ENCODE measurements around the gene PTPRR.
A peak's percentile ranks its signal among the peaks of the same experiment; 100 is the strongest.

Gene PTPRR

GRCh38 chr12:70722584-70723343, 197.8 kb downstream of the PTPRR start:
- no peak for TF ChIP-seq CTCF (IDR thresholded peaks at IDR 0.05; ENCODE audit: insufficient read depth, low read length, poor library complexity, severe bottlenecking)
- H3K36me3 ChIP-seq (ENCODE audit: control insufficient read depth, insufficient read depth, low read length), result no peaks in the 10 kb centered on the region
- H3K4me3 ChIP-seq (replicated peaks; ENCODE audit: low read depth, low read length), result no peak overlapping the region
- DNase-seq (ENCODE audit: extremely low read depth, insufficient read length), result no peak
- no peaks in the 10 kb centered on the region for H3K27me3 ChIP-seq (replicated peaks; ENCODE audit: control insufficient read depth, insufficient read depth, low read length)

- DNase-seq (ENCODE audit: extremely low read depth, insufficient read length), result no peak
- H3K36me3 ChIP-seq (ENCODE audit: control insufficient read depth, insufficient read depth, low read length), result no peaks in the 10 kb centered on the region
Observed at GRCh38 chr12:70721656-70722357, 198.7 kb downstream of the PTPRR start.

GRCh38 chr12:70721216-70721615, 199.3 kb downstream of the PTPRR start:
- DNase-seq (ENCODE audit: extremely low read depth, insufficient read length), result no peak

More at GRCh38 chr12:70721656-70722357, 198.7 kb downstream of the PTPRR start:
- TF ChIP-seq CTCF (IDR thresholded peaks at IDR 0.05; ENCODE audit: insufficient read depth, low read length, poor library complexity, severe bottlenecking), result no peak
- H3K4me3 ChIP-seq (replicated peaks; ENCODE audit: low read depth, low read length), result no peak overlapping the region
- no peaks in the 10 kb centered on the region for H3K27me3 ChIP-seq (replicated peaks; ENCODE audit: control insufficient read depth, insufficient read depth, low read length)

GRCh38 chr12:70719672-70720420, 200.7 kb downstream of the PTPRR start:
- no peak overlapping the region for H3K4me3 ChIP-seq (replicated peaks; ENCODE audit: low read depth, low read length)

More at GRCh38 chr12:70721216-70721615, 199.3 kb downstream of the PTPRR start:
- H3K27me3 ChIP-seq (replicated peaks; ENCODE audit: control insufficient read depth, insufficient read depth, low read length), result no peaks in the 10 kb centered on the region
- no peak for TF ChIP-seq CTCF (IDR thresholded peaks at IDR 0.05; ENCODE audit: insufficient read depth, low read length, poor library complexity, severe bottlenecking)
- no peaks in the 10 kb centered on the region for H3K36me3 ChIP-seq (ENCODE audit: control insufficient read depth, insufficient read depth, low read length)
- no peak overlapping the region for H3K4me3 ChIP-seq (replicated peaks; ENCODE audit: low read depth, low read length)

GRCh38 chr12:70719071-70719470, 201.5 kb downstream of the PTPRR start:
- H3K36me3 ChIP-seq (ENCODE audit: control insufficient read depth, insufficient read depth, low read length), result no peaks in the 10 kb centered on the region
- no peaks in the 10 kb centered on the region for H3K27me3 ChIP-seq (replicated peaks; ENCODE audit: control insufficient read depth, insufficient read depth, low read length)
- no peak for TF ChIP-seq CTCF (IDR thresholded peaks at IDR 0.05; ENCODE audit: insufficient read depth, low read length, poor library complexity, severe bottlenecking)
- no peak for DNase-seq (ENCODE audit: extremely low read depth, insufficient read length)
- no peak overlapping the region for H3K4me3 ChIP-seq (replicated peaks; ENCODE audit: low read depth, low read length)

More at GRCh38 chr12:70719672-70720420, 200.7 kb downstream of the PTPRR start:
- Histone ChIP-seq H3K27me3 (replicated peaks; ENCODE audit: control insufficient read depth, insufficient read depth, low read length) (no peaks in the 10 kb centered on the region), H3K36me3 (ENCODE audit: control insufficient read depth, insufficient read depth, low read length) (no peaks in the 10 kb centered on the region)
- DNase-seq (ENCODE audit: extremely low read depth, insufficient read length), result no peak
- TF ChIP-seq CTCF (IDR thresholded peaks at IDR 0.05; ENCODE audit: insufficient read depth, low read length, poor library complexity, severe bottlenecking), result peak; percentile 92
